ENCODE measurements around the gene XXYLT1.
A peak's percentile ranks its signal among the peaks of the same experiment; 100 is the strongest.
"Not testable (repeated sequence)": the region's sequence is repeated elsewhere in the genome, so short reads cannot be mapped to it uniquely, and the experiment has no call there.

The XXYLT1 gene

DNA sequence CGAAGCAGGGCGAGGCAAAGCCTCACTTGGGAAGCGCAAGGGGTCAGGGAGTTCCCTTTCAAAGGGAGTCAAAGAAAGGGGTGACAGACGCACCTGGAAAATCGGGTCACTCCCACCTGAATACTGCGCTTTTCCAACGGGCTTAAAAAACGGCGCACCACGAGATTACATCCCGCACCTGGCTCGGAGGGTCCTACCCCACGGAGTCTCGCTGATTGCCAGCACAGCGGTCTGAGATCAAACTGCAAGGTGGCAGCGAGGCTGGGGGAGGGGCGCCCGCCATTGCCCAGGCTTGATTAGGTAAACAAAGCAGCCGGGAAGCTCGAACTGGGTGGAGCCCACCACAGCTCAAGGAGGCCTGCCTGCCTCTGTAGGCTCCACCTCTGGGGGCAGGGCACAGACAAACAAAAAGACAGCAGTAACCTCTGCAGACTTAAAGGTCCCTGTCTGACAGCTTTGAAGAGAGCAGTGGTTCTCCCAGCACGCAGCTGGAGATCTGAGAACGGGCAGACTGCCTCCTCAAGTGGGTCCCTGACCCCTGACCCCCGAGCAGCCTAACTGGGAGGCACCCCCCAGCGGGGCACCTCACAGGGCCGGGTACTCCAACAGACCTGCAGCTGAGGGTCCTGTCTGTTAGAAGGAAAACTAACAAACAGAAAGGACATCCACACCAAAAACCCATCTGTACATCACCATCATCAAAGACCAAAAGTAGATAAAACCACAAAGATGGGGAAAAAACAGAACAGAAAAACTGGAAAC is 182.9 kb downstream of the XXYLT1 start:
- DNase-seq, result not testable (repeated sequence)

- no peak for DNase-seq
Observed at GRCh38 chr3:195087328-195087727, 183.6 kb downstream of the XXYLT1 start.

GRCh38 chr3:195086885-195087284 is 184.1 kb downstream of the XXYLT1 start:
- no peak for DNase-seq

- no peak for DNase-seq
Observed at GRCh38 chr3:195086341-195086740, 184.6 kb downstream of the XXYLT1 start.

DNA sequence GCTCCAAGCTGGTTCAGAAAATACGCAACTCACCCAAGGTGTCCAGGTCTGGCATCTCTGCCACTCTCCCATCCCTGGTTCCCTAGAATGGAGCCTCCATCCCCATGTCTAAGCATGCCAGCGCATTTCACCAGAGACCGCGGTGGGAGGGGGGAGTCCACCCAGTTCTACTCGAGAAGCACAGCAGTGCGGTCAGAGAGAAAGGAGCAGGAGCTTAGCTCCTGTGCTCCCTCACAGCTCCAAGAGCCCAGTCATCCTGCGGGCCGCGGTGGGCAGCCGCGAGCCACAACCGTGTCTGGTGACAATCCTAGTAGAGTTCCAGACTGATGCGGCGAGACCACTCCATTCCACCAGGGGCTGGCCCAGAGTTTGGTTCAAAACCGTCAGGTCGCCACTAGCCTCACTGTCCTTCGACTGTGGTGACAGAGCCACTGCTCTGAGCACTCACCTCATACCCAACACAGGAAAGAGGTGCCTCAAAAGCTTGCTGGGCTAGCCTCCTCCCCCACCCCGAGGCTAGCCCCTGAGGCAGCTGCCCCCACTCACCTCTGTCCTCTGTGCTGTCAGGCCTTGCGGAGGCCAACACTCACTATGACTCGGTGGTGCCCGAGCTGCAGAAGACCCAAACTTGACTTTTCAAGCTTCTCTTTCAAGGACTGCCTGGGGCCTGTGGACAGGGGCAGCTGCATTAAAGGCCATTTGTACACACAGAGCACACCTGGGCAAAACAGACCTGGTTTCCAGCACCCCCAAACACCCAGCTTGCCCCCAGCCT is 185.4 kb downstream of the XXYLT1 start:
- no peak for DNase-seq

GRCh38 chr3:195084746-195085145 is 186.2 kb downstream of the XXYLT1 start:
- DNase-seq, result no peak

- no peak for DNase-seq
Observed at GRCh38 chr3:195083659-195084058, 187.3 kb downstream of the XXYLT1 start.

- DNase-seq, result no peak
Observed at GRCh38 chr3:195082811-195083210, 188.1 kb downstream of the XXYLT1 start.

GRCh38 chr3:195081242-195081963 is 189.6 kb downstream of the XXYLT1 start:
- DNase-seq, result peak; percentile 58

GRCh38 chr3:195080571-195081151 is 190.3 kb downstream of the XXYLT1 start:
- DNase-seq, result peak; percentile 58

DNA sequence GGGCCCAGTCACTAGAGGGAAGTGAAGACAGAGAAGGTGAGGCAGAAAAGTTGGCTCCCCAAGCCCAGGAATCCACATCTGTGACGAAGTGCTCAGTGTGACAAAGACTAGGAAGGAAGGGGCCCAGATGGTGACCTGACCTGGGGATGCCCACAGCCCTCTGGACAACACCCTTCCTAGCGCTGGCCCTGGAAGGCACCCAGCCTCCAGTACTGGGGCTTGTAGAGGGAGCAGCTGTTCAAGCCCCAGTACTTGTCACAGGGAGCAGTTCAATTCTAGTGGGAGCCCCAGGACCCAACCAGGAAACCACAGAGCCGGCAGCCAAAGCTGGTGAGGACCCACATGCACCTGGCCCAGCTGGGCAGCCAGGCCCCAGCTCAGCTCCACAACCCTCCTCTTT is 190.8 kb downstream of the XXYLT1 start:
- no peak for DNase-seq

DNA sequence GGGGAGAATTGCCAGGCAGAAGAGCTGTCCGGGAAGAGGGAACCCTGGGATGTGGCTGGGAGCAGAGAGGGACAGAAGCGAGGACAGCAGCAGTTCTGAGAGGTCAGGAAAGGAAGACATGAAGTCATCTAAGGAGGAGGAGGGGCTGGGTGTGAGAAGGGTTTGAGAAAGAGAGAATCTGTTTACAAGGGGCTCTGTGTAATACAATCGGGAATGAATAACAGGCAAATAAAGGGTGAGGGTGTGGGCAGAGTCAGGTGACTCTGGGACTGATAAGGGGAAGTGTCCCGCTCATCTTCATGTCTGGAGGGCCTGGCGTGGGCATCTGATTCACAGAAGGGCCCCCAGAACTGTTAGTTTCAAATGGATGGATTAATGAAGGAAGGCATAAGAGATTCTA is 191.3 kb downstream of the XXYLT1 start:
- no peak for DNase-seq

- no peak for DNase-seq
Observed at GRCh38 chr3:195078891-195079440, 192.0 kb downstream of the XXYLT1 start.

- DNase-seq, result no peak
Observed at GRCh38 chr3:195077611-195078540, 193.1 kb downstream of the XXYLT1 start.

- DNase-seq, result no peak
Observed at GRCh38 chr3:195076981-195077610, 193.9 kb downstream of the XXYLT1 start.

DNA sequence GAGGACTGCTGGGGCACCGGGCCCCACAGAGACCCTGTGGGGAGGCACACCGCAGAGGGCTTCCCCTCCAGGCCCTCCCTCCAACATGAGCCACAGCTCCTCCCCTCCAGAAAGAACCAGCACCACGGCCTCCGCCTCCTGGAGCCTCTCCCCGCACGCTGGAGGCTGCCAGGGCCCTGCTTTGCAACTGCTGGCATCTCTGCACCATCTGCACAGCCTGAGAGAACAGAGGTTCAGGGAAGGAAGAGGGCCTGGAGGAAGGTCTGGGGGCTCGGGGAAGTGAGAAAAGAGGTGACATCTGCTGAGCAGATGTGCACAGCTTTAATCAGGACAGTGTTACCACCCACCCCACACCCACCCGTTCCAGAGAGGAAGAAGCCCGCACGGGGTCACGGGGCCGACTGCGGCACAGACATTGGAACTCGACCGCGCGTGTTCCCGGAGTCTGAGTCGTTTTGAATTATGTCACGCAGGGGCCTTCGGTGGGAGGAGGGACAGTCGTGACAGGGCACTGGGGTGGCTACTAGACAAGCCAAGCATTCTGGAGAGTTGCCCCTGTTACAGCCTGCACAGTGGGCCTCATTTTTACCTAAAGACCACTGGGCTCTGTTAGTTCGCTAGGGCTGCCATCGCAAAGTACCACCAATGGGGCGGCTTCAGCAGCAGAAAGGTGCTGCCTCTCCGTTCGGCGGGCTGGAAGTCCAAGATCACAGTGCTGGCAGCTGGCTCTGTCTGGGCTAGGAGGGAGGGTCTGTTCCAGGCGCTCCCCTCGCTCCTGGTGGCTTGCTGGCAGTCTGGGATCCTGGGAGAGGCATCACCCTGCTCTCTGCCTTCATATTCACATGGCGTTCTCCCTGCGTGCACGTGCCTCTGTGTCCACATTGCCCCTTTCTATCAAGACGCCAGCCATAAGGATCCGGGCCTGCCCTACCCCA is 194.8 kb downstream of the XXYLT1 start:
- no peak for DNase-seq

GRCh38 chr3:195075199-195075940 is 195.6 kb downstream of the XXYLT1 start:
- no peak for DNase-seq

GRCh38 chr3:195073866-195074860 is 196.8 kb downstream of the XXYLT1 start:
- DNase-seq, result no peak
